NCI-H510A (cell line): Measurements from ENCODE around the gene ALDH7A1.
"Not testable (repeated sequence)": the region's sequence is repeated elsewhere in the genome, so short reads cannot be mapped to it uniquely, and the experiment has no call there.

Source experiments
- DNase-seq: peaks from one replicate; lab custom pipeline; 2025; lab: John Stamatoyannopoulos, UW

The ALDH7A1 gene

GRCh38 chr5:126595486-126596083, 566 bp upstream of the ALDH7A1 start:
- DNase-seq = no peak

GRCh38 chr5:126591549-126591948, 3.5 kb downstream of the ALDH7A1 start:
- no peak for DNase-seq

GRCh38 chr5:126589536-126590297, 5.3 kb downstream of the ALDH7A1 start:
- no peak for DNase-seq

GRCh38 chr5:126587551-126588390, 7.2 kb downstream of the ALDH7A1 start:
- no peak for DNase-seq

GRCh38 chr5:126583761-126584160, 11.3 kb downstream of the ALDH7A1 start:
- DNase-seq = no peak

GRCh38 chr5:126579716-126580115, 15.3 kb downstream of the ALDH7A1 start:
- DNase-seq = no peak

- no peak for DNase-seq
These were observed 17.6 kb downstream of the ALDH7A1 start for GRCh38 chr5:126577415-126577814.

GRCh38 chr5:126576974-126577373, 18.0 kb downstream of the ALDH7A1 start:
- no peak for DNase-seq

- DNase-seq = no peak
These were observed 19.4 kb downstream of the ALDH7A1 start for GRCh38 chr5:126575644-126576043.

GRCh38 chr5:126568206-126568755, 26.7 kb downstream of the ALDH7A1 start:
- no peak for DNase-seq

GRCh38 chr5:126562823-126563222, 32.2 kb downstream of the ALDH7A1 start:
- no peak for DNase-seq

GRCh38 chr5:126561908-126562307, 33.1 kb downstream of the ALDH7A1 start:
- no peak for DNase-seq

GRCh38 chr5:126555101-126555500, 39.9 kb downstream of the ALDH7A1 start:
- DNase-seq = not testable (repeated sequence)

- no peak for DNase-seq
These were observed 42.4 kb downstream of the ALDH7A1 start for GRCh38 chr5:126552614-126553013.

- no peak for DNase-seq
These were observed 50.8 kb downstream of the ALDH7A1 start for GRCh38 chr5:126544087-126544740.

GRCh38 chr5:126543660-126544059, 51.4 kb downstream of the ALDH7A1 start:
- no peak for DNase-seq

GRCh38 chr5:126543009-126543408, 52.0 kb downstream of the ALDH7A1 start:
- DNase-seq = no peak

- no peak for DNase-seq
These were observed 52.6 kb downstream of the ALDH7A1 start for GRCh38 chr5:126542441-126542840.

- no peak for DNase-seq
These were observed 54.4 kb downstream of the ALDH7A1 start for GRCh38 chr5:126540631-126541030.

GRCh38 chr5:126538579-126538978, 56.4 kb downstream of the ALDH7A1 start:
- no peak for DNase-seq

GRCh38 chr5:126536874-126537273, 58.1 kb downstream of the ALDH7A1 start:
- no peak for DNase-seq
